HG03457 (cell line): ENCODE results near the gene TSGA10IP.

ENCODE experiments used
- ATAC-seq: cut with Tn5 transposase; IDR thresholded peaks from one replicate; pipeline ENCODE4 v1.9.1; 2021; ENCODE audit warnings: moderate number of reproducible peaks; ENCODE audit not compliant: unreplicated experiment

The TSGA10IP gene

GRCh38 chr11:65917434-65918210 is 27.7 kb upstream of the TSGA10IP start:
- ATAC-seq = no peak

GRCh38 chr11:65918211-65919140 is 26.8 kb upstream of the TSGA10IP start, which contains the start of gene C11orf68:
TSS of gene C11orf68 (minus strand) at chr11:65919062. CDS start at chr11:65919031, 31 bp downstream.
- peak; percentile 38 for ATAC-seq

- ATAC-seq = peak; percentile 65
Observed at GRCh38 chr11:65919141-65919572, 26.1 kb upstream of the TSGA10IP start, which contains the start of gene DRAP1. TSS of gene DRAP1 (plus strand) at chr11:65919426. CDS start at chr11:65919502, 76 bp downstream.

- ATAC-seq = peak; percentile 13
Observed at GRCh38 chr11:65919573-65920371, 25.5 kb upstream of the TSGA10IP start.

- no peak for ATAC-seq
Observed at GRCh38 chr11:65920372-65920802, 24.9 kb upstream of the TSGA10IP start.

GRCh38 chr11:65921033-65921555 is 24.2 kb upstream of the TSGA10IP start:
- ATAC-seq = no peak

- ATAC-seq = no peak
Observed at GRCh38 chr11:65921876-65922275, 23.4 kb upstream of the TSGA10IP start.

GRCh38 chr11:65922565-65922964 is 22.7 kb upstream of the TSGA10IP start:
- ATAC-seq = no peak

GRCh38 chr11:65925397-65925796 is 19.9 kb upstream of the TSGA10IP start:
- no peak for ATAC-seq

- peak; percentile 51 for ATAC-seq
Observed at GRCh38 chr11:65927904-65928397, 17.3 kb upstream of the TSGA10IP start.

- ATAC-seq = no peak
Observed at GRCh38 chr11:65928667-65929066, 16.6 kb upstream of the TSGA10IP start.

GRCh38 chr11:65931773-65932557 is 13.3 kb upstream of the TSGA10IP start:
- ATAC-seq = no peak

- no peak for ATAC-seq
Observed at GRCh38 chr11:65932558-65932919, 12.7 kb upstream of the TSGA10IP start.

GRCh38 chr11:65934014-65934413 is 11.3 kb upstream of the TSGA10IP start:
- ATAC-seq = no peak

GRCh38 chr11:65937766-65938165 is 7.5 kb upstream of the TSGA10IP start:
- ATAC-seq = no peak

- no peak for ATAC-seq
Observed at GRCh38 chr11:65941720-65942310, 3.5 kb upstream of the TSGA10IP start.

GRCh38 chr11:65942531-65942930 is 2.7 kb upstream of the TSGA10IP start:
- no peak for ATAC-seq

GRCh38 chr11:65944191-65944590 is 1.1 kb upstream of the TSGA10IP start:
- no peak for ATAC-seq

GRCh38 chr11:65944767-65945166 is 513 bp upstream of the TSGA10IP start:
- ATAC-seq = no peak
